Caki2 (cell line): ENCODE data around the gene RGS9. TPM values are rescaled to one million over a fixed set of nuclear protein-coding genes. Genes with fewer than 3 reads are reported as not detected.
A peak's percentile ranks its signal among the peaks of the same experiment; 100 is the strongest.
"Not testable (repeated sequence)": the region's sequence is repeated elsewhere in the genome, so short reads cannot be mapped to it uniquely, and the experiment has no call there.

Experiments used
- DNase-seq: peaks from one replicate; pipeline ENCODE4 v3.0.0-alpha.2; 2015; ENCODE audit warnings: low read depth
- in situ Hi-C: cut with HindIII; loops from 2 replicates; pipeline ENCODE4 v1.10.0; 2016; ENCODE audit warnings: low sequenced_read_pairs, low pct_unique_long_range_greater_than_20kb, mixed read lengths
- total RNA-seq: library from RNA; depleted of rRNA; stranded (reverse); fragments of >200 nt; shearing (Covaris generic); gene quantifications from 2 replicates; pipeline ENCODE4 v1.2.3, GENCODE V29; 2014; ENCODE audit warnings: low replicate concordance

Gene RGS9
- total RNA-seq, 1 experiment from 2014 or later: 46.4 TPM

DNA sequence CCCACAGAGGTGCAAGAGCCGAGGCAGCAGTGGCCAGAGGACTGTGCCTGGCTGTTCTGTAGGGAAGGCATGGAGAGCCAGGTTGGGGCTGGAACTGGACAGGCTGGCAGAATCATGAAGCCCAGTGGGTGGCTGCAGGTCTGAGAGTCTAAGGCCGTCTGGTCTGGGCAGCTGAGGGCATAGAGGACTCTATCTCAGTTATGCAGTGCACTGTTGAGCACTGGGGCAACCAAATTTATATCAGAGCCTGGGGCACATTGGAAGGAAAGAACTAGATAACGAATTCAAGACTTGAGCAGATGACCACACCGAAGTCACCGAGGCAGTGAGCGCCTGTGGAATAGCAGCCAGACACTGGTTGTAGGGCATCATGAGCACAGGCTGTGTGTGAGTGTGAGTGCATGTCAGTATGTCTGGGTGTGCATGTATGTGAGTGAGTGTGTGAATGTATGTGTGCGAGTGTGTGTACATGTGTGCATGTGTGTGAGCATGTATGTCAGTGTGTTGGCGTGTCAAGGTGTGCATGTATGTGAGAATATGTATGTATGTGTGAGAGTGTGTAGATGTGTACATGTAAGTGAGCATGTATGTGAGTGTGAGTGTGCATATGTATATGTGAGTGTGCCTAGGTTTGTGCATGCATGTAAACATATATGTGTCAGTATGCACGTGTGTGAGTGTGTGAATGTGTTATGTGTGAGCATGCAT is 37.0 kb downstream of the RGS9 start:
- in situ Hi-C loops: no loop called here
- DNase-seq: no peak

DNA sequence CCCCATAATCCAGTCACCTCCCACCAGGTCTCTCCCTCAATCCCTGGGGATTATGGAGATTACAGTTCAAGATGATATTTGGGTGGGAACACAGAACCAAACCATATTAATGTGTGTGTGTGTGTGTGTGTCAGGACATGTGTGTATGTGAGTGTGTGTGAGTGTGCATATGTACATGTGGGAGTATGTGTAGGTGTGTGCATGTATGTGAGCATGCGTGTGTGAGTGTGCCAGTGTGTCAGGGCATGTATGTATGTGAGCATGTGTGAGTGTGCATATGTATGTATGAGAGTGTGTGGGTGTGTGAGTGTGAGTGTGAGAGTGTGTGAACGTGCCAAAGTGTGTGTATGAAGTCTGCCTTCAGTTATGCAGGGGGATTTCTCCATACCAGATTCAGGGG is 37.8 kb downstream of the RGS9 start:
- no peak for DNase-seq
- in situ Hi-C loops: no loop called here

DNA sequence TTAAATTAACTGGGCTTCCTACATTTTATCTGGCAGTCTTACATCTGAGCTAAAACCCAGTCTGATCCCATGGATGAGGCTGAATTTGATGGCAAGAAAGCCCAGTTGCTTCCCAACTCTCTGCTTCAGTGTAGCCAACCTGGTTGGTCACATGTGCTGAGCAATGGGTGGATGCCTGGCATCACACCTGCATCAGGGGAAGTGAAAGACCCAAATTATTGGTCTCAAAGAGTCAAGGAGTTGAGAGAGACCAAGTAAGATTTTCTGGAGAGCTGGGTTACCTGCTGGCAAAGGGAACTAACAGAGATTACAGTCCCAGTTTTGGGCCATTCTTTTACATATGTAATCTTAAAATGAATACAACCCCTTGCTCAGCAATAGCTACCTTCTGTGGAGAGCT is 38.8 kb downstream of the RGS9 start:
- in situ Hi-C loops: no loop called here
- no peak for DNase-seq

DNA sequence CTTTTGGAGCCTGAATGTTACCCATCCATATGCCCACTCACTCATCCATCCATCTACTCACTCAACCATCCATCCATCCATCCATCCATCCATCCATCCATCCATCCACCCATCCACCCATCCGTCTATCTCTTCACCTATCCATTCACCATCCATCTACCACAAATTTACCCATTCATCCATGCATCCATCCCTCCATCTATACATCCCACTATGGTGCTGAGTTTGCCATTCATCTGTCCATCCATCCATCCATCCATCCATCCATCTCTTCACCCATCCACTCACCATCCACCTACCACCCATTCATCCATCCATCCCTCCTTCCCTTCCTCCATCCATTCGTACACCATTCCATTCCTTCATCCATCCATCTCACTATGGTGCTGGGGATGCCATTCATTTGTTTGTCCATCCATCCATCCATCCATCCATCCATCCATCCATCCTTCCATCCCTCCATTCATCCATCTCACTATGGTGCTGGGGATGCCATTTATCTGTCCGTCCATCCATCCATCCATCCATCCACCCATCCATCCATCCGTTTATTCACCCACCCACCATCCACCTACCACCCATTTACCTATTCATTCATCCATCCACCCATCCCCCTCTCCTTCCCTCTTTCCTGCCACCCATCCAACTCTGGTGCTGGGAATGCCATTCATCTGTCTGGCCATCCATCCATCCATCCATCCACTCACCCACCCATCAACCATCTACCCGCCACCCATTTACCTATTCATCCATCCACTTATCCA is 39.7 kb downstream of the RGS9 start:
- DNase-seq: no peak
- in situ Hi-C loops: no loop called here

DNA sequence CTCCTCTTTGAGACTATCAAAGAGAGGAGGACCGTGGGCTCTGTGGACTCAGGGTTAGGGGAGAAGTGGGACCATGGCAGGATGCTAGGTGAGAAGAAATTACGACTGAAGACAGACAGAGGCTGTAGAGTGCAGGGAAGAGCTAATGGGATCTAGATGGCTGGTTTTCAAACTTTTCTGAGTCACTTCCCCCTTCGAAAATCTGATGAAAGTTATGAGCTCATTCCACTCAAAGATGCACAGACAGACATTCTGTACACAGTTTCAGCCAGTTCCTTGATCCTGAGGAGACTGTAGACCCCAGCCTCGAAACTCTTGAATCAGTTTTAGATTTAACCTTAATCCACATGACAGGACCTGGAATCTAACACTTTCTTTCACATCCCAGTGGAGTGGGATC is 40.7 kb downstream of the RGS9 start:
- in situ Hi-C loops: no loop called here
- peak; percentile 38 for DNase-seq

DNA sequence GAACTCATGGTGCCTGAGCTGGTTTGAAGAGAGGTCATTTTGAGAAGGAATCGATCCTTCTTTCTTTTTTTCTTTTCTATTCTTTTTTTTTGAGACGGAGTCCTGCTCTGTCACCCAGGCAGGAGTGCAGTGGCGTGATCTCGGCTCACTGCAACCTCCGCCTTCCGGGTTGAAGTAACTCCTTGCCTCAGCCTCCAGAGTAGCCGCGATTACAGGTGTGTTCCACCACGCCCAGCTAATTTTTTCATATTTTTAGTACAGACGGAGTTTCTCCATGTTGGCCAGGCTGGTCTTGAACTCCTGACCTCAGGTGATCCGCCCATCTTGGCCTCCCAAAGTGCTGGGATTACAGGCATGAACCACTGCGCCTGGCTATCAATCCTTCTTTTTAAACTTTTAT is 43.1 kb downstream of the RGS9 start:
- DNase-seq, in situ Hi-C loops: not testable (repeated sequence)

DNA sequence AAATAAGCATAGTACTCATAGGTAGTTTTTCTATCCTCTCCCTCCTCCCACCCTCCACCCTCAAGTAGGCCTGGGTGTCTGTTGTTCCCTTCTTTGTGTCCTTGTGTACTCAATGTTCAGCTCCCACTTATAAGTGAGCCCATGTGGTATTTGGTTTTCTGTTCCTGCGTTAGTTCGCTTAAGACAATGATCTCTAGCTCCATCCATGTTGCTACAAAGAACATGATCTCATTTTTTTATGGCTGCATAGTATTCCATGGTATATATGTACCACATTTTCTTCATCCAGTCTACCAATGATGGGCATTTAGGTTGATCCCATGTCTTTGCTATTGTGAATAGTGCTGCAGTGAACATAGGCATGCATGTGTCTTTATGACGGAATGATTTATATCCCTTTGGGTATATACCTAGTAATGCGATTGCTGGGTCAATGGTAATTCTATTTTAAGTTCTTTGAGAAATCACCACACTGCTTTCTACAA is 43.6 kb downstream of the RGS9 start:
- in situ Hi-C loops, DNase-seq: not testable (repeated sequence)

DNA sequence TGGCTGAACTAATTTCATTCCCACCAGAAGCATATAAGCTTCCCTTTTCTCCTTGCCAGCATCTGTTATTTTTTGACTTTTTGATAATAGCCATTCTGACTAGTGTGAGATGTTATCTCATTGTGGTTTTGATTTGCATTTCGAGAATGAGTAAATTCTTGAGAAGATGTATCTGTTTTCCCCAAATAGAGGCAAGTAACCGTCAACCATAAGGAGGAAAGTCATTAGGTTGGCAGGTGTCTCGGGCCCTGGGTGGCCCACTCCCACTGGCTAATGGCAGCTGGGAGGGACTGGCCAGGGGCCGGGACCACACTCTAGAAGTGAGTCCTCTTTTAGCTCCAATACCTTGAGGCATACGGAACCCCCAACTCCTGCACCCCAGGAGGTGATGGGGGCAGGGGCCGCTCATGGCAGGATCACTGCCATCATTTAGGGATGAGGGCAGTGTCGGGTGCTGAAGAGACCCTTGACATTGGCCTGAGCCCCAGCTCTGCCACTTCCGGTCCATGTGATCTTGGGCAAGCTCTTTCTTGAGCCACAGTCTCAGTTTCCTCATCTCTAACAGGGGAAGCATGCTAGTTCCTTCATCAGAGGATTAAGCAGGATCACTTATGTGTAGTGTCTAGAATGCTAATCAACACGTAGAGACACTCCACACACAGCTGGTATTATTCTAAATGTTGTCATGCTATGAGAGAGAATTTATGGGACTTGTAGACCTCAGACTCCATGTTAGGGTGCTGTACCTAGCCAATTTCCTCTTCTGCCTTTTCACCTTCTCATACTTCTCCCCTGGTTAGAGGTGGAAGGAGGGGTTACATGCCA is 44.3 kb downstream of the RGS9 start:
- peak; percentile 29 for DNase-seq
- in situ Hi-C loops: no loop called here

DNA sequence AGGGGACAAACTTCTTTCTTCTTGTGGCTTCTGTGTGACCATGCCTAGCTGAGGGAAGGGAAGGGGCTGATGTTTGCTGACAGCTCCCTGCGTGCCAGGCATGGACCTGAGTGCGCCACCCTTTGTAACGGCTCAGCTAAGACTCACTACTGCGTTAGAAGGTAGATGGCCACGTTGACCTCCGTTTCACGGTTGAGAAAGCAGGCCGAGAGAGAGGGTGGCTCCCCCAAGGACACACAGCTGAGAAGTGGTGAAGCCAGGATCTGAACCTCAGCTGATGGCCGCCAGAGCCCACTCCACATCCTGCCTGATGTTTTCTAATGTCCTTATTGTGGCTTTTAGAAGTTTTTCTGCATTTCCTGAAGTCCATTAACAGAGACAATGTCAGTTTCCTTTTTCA is 45.1 kb downstream of the RGS9 start:
- DNase-seq: no peak
- in situ Hi-C loops: no loop called here

DNA sequence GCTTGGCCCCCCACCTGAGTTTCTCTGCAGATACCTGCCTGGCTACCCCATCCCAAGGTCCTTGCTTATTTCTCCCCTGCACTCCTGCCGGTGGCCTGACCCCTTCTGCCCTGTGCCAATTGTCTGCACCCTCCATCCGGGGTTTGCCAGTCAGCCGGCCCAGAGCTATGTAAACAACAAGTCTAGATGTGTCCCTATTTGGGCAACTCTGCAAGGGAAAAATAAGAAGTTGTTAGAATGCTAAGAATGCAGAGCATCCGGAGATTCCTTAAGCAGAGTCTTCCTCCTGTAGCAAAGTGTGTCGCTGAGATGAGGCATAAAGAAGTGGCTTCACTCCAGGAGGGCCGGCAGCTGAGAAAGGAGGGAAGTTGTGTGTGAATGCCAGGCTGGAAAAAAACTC is 46.6 kb downstream of the RGS9 start:
- peak; percentile 66 for DNase-seq

DNA sequence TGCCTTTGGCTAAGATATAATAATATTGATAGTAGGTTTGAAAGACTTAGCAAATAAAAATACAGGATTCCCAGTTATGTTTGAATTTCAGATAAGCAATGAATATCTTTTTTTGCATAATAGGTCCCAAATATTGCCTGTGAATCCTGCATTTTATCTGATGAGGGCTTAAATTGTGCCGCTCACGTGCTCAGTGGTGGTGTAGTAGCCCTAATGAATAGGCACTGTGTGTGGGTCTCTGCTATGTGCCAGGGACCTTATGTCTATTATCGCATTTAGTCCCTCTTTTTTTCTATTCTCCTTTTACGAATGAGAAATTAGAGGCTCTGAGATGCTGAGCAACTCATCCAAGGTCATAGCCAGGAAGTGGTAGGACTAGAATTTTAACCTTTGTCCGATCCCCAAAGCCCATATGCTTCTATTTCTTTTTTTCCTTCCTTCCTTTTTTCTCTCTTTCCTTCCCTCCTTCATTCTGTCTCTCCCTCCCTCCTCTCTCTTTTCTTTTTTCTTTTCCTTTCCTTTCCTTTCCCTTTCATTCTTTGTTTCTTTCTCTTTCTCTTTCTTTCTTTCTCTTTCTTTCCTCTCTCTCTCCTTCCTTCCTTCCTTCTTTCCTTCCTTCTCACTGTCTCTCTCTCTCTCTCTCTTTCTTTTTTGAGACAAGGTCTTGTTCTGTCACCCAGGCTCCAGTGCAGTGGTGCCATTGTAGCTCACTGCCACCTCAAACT is 47.2 kb downstream of the RGS9 start:
- DNase-seq: no peak
- in situ Hi-C loops: no loop called here

More for the DNA sequence above, 46.6 kb downstream of the RGS9 start:
- in situ Hi-C loops: no loop called here

DNA sequence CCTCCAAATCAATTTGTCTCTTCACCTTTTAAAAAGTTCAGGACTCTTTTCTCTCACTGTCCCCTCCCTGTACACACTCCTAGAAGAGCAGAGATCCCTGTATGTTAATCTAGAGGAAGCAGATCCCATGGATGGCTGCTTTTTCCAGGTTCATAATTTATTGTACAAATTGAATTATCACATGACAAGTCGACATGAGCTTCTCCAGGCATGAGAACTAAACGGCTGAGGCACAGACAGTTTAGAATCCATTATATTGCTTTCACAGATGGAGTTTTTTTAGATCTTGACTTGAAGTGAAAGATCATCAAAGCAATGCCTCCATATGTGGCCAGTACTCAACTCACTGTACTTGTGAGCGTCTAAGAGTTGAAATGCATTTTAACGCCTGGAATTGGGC is 47.9 kb downstream of the RGS9 start:
- in situ Hi-C loops: no loop called here
- DNase-seq: no peak

DNA sequence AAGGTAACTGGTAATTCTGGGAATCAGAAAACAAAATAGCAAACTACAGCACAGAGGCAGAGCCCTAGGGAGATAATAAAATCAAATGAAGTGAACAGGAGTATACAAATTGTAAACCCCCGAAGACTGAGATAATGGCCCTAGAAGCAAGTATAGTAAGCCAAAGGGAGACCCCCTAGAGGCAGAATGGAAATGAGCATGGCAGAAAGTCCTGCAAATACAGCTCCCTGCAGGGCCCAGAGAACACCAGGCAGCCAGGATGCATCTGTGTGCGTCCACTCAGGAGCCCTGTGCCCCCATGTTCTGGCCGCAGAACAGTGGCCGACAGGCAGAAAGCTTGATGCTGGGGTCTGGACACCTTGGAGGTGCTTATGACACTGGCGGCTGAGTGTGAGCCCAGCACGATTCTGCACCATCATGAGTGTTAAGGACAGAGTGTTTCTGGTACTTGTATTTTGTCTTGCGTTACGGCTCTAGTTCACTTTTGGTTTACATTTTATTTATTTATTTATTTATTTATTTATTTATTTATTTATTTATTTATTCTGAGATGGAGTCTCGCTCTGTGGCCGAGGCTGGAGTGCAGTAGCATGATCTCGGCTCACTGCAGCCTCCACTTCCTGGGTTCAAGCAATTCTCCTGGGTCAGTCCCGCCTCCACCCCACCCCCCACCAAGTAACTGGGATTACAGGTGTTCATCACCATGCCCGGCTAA is 48.7 kb downstream of the RGS9 start:
- in situ Hi-C loops: no loop called here
- DNase-seq: no peak

DNA sequence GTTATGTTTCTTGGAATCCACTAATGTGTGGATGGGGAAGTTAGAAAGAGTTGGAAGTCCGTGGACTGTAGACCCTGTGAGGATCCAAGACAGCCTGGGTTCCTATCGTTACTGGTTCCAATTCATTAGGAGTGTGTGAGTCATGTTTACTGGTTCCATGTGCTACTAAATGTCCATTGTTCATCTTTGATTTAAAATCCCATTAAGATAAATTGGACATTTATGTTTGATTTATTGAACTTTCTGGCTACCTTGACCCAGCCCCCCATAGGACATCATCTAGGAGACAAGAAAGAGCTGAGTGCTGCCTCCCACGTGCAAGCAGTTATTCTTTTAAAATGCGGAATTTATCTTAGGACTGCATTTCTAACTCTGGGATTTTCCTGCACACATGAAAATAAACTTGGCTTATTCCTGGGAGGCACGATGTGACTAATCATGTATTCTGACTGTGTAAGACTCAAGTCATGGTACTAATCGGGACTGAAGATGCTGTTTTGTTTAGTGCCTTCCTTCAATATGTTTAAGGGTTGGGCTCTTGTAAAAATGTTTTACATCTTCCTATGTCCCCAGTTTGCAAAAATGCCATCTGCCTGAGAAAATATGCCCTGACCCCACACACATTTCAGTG is 53.4 kb downstream of the RGS9 start:
- DNase-seq: no peak
- in situ Hi-C loops: no loop called here

DNA sequence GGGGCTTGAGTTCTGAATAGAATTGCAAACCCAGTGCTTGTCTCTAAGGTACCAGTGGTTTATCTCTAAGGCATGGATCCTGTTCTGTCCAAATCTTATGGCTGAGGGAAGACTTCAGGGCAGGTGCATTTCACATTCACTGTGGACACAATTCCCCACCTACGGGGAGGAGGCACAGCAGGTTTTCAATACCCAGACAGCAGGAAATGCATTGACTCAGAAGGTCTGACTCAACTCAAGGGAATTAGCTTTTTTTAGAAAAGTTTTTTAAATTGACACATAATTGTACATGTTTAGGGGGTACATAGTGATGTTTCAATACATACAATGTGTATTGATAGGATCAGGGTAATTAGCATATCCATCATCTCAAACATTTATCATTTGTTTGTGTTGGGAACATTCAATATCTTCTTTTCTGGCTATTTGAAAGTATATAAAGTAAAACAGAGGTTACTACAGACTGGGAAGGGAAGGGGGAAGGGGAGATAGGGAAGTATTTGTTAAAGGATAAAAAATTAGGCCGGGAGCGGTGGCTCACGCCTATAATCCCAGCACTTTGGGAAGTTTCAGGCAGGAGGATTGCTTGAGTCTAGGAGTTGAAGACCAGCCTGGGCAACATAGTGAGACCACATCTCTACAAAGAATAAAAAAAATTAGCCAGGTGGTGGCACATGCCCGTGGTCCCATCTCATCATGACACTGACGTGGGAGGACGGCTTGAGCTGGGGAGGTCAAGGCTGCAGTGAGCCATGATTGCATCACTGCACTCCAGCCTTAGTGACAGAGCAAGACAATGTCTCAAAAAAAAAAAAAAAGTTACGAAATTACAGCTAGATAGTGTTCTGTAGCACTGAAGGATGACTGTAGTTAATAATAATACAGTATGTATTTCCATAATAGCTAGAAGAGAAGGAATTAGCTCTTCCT is 54.9 kb downstream of the RGS9 start:
- peak; percentile 44 for DNase-seq
- in situ Hi-C loops: no loop called here

DNA sequence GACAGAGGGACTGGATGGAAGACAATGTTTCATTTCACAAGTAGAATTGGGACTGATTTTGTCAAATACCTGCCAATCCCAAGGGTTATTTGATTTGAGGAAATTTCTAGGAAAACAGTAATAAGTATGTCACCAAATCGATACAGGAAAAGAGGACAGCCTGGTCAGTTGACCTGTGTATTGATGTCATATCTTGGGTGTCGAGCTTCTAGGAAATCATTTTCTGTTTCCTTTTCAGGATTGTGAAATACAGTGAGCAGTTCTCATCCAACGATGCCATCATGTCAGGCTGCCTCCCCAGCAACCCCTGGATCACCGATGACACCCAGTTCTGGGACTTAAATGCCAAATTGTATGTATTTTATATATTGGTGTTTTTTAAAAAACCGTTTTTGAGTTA is 56.1 kb downstream of the RGS9 start:
- in situ Hi-C loops: no loop called here
- DNase-seq: no peak
